H1 (cell line): ENCODE data around the gene KHDC4. TPM values are rescaled to one million over a fixed set of nuclear protein-coding genes. Genes with fewer than 3 reads are reported as not detected.

Experiments used
- CREB1 ChIP-seq: IDR thresholded peaks from 2 replicates; pipeline ENCODE4 v1.6.1; 2012; ENCODE audit warnings: inconsistent platforms
- SIRT6 ChIP-seq: IDR thresholded peaks from one replicate; pipeline ENCODE4 v1.7.1; 2012; ENCODE audit warnings: low read length, inconsistent platforms
- SIX5 ChIP-seq: IDR thresholded peaks from 2 replicates; pipeline ENCODE4 v1.6.1; 2011; ENCODE audit warnings: mild to moderate bottlenecking, low read depth, low read length
- polyA plus RNA-seq, 7 experiments: library from polyadenylated mRNA; depleted of rRNA in 3 of 7; stranded (reverse) in 5 of 7; unstranded in 2 of 7; fragments of >200 nt in 5 of 7; fragments of 200-250 nt in 2 of 7; gene quantifications; 1 replicate in 5 of 7; 2 replicates in 1 of 7; 4 replicates in 1 of 7; pipeline versions ENCODE4 v1.2.1 to v1.2.3, GENCODE V29; 2011 to 2013; ENCODE audit warnings: missing spikeins in 2 of 7, mixed read lengths in 2 of 7
- total RNA-seq: library from RNA; stranded (reverse); fragmentation: NEBNext Ultra II Directional; extraction: Animal tissue kit (Norgen Biotek cat#: 25700); gene quantifications from 2 replicates; pipeline ENCODE4 v1.2.1, GENCODE V29; 2021

KHDC4 gene
- total and polyA plus RNA-seq, 2 of the 8 experiments (the other 6 are each of a cell fraction or from before 2014, with no cell fraction given): 56.6 to 81.1 TPM

- TF ChIP-seq SIRT6 (no peak), SIX5 (no peak), CREB1 (no peak)
These were observed 54.0 kb downstream of the KHDC4 start (continued) for GRCh38 chr1:155880251-155880650.
